ENCODE data around the gene SPATC1L. TPM values are rescaled to one million over a fixed set of nuclear protein-coding genes. Genes with fewer than 3 reads are reported as not detected.
A peak's percentile ranks its signal among the peaks of the same experiment; 100 is the strongest.

SPATC1L gene
- polyA plus RNA-seq, 3 donors: 3.3 to 6.7 (median 5.8) TPM

GRCh38 chr21:46195595-46196195 is 11.4 kb upstream of the SPATC1L start:
- Mint-ChIP-seq H3K27ac (peak overlapping the region in 2 of 7 donors; percentile 1 to 16), H3K4me1 (no peaks in the 10 kb centered on the region), H3K36me3 (peaks cover 54 to 58% of the 10 kb centered on the region in 2 donors), H3K27me3 (ENCODE audit: low read depth in 3 of 3) (no peaks in the 10 kb centered on the region), H3K4me3 (no peak overlapping the region), H3K9me3 (peaks cover 0 to 2% (median 0%) of the 10 kb centered on the region in 7 donors)
- Histone ChIP-seq H3K4me2 (replicated peaks; ENCODE audit: extremely low read depth, low read length, poor library complexity, severe bottlenecking) (no peak overlapping the region), H3K27ac (ENCODE audit: low read depth in 1 of 2, low read length in 2 of 2) (no peak overlapping the region), H2AFZ (ENCODE audit: insufficient read depth, low read depth, low read length, poor library complexity, severe bottlenecking) (no peak overlapping the region), H3K4me1 (ENCODE audit: control insufficient read depth in 1 of 2, insufficient read depth in 2 of 2, low read length in 2 of 2) (no peaks in the 10 kb centered on the region), H3K36me3 (replicated peaks in 1 of 2; ENCODE audit: control insufficient read depth in 1 of 2, insufficient read depth in 2 of 2, low read length in 2 of 2) (peaks cover 15 to 56% of the 10 kb centered on the region in 2 donors), H3K4me3 (replicated peaks in 1 of 3; ENCODE audit: low read depth in 2 of 3, low read length in 3 of 3) (no peak overlapping the region), H3K9me3 (replicated peaks in 1 of 2; ENCODE audit: control insufficient read depth in 1 of 2, insufficient read depth in 1 of 2, low read length in 2 of 2) (no peaks in the 10 kb centered on the region), H3K79me2 (ENCODE audit: insufficient read depth, low read length) (no peaks in the 10 kb centered on the region), H3K27me3 (ENCODE audit: control insufficient read depth in 2 of 2, insufficient read depth in 2 of 2, low read length in 2 of 2) (no peaks in the 10 kb centered on the region), H4K20me1 (ENCODE audit: insufficient read depth, low read length) (no peaks in the 10 kb centered on the region), H3K9ac (ENCODE audit: insufficient read depth, low read length, poor library complexity, severe bottlenecking) (no peak overlapping the region)
- WGBS (ENCODE audit: insufficient coverage): 96% methylated on average over 20 of the region's 20 CpGs
- intact Hi-C loops (cut with micrococcal nuclease): no loop called here
- DNase-seq: no peak
- TF ChIP-seq CTCF (IDR thresholded peaks at IDR 0.05): no peak

- H3K36me3 ChIP-seq (replicated peaks in 1 of 2; ENCODE audit: control insufficient read depth in 1 of 2, insufficient read depth in 2 of 2, low read length in 2 of 2): peaks cover 15 to 49% of the 10 kb centered on the region in 2 donors
- H3K27ac Mint-ChIP-seq: peak overlapping the region in 1 of 7 donors; percentile 1
Measured at GRCh38 chr21:46194374-46195334, 10.4 kb upstream of the SPATC1L start.

More at GRCh38 chr21:46194374-46195334, 10.4 kb upstream of the SPATC1L start:
- Mint-ChIP-seq H3K36me3 (peaks cover 46 to 53% of the 10 kb centered on the region in 2 donors), H3K4me1 (no peaks in the 10 kb centered on the region), H3K27me3 (ENCODE audit: low read depth in 3 of 3) (peaks cover 0 to 2% (median 0%) of the 10 kb centered on the region in 3 donors), H3K4me3 (no peak overlapping the region), H3K9me3 (peaks cover 0 to 2% (median 0%) of the 10 kb centered on the region in 7 donors)
- H3K27ac ChIP-seq (ENCODE audit: low read depth in 1 of 2, low read length in 2 of 2): no peak overlapping the region
- 97% methylated on average over 20 of the region's 34 CpGs for WGBS (ENCODE audit: insufficient coverage)
- intact Hi-C loops (cut with micrococcal nuclease): no loop called here
- no peaks in the 10 kb centered on the region for H3K9me3 ChIP-seq (replicated peaks in 1 of 2; ENCODE audit: control insufficient read depth in 1 of 2, insufficient read depth in 1 of 2, low read length in 2 of 2)
- H2AFZ ChIP-seq (ENCODE audit: insufficient read depth, low read depth, low read length, poor library complexity, severe bottlenecking): no peak overlapping the region
- no peak overlapping the region for H3K4me2 ChIP-seq (replicated peaks; ENCODE audit: extremely low read depth, low read length, poor library complexity, severe bottlenecking)
- H3K4me1 ChIP-seq (ENCODE audit: control insufficient read depth in 1 of 2, insufficient read depth in 2 of 2, low read length in 2 of 2): no peaks in the 10 kb centered on the region
- H3K27me3 ChIP-seq (ENCODE audit: control insufficient read depth in 2 of 2, insufficient read depth in 2 of 2, low read length in 2 of 2): no peaks in the 10 kb centered on the region
- H4K20me1 ChIP-seq (ENCODE audit: insufficient read depth, low read length): no peaks in the 10 kb centered on the region
- DNase-seq: no peak
- no peaks in the 10 kb centered on the region for H3K79me2 ChIP-seq (ENCODE audit: insufficient read depth, low read length)
- no peak for TF ChIP-seq CTCF (IDR thresholded peaks at IDR 0.05)
- H3K4me3 ChIP-seq (replicated peaks in 1 of 3; ENCODE audit: low read depth in 2 of 3, low read length in 3 of 3): no peak overlapping the region
- H3K9ac ChIP-seq (ENCODE audit: insufficient read depth, low read length, poor library complexity, severe bottlenecking): no peak overlapping the region

Data from CD14-positive monocyte (primary cell).